GM12865 (cell line): ENCODE results near the gene TPTE2.
"Not testable (repeated sequence)": the region's sequence is repeated elsewhere in the genome, so short reads cannot be mapped to it uniquely, and the experiment has no call there.

Experiments used
- DNase-seq: peaks from one replicate; pipeline ENCODE4 v3.0.0; 2010; ENCODE audit warnings: low read depth
- H3K4me3 ChIP-seq: 2 replicates; pipeline ENCODE4 v1.5.1; 2011; ENCODE audit warnings: mild to moderate bottlenecking, low read depth, low read length, control low read depth
- CTCF ChIP-seq: IDR thresholded peaks from 2 replicates; pipeline ENCODE4 v1.5.1; 2011; ENCODE audit warnings: low read length, control low read depth, low read depth, inconsistent platforms; ENCODE audit not compliant: insufficient read depth; ENCODE audit errors: missing control alignments

The TPTE2 gene

GRCh38 chr13:19567820-19568534, 6.6 kb upstream of the TPTE2 start:
- no peak for TF ChIP-seq CTCF
- DNase-seq: peak; percentile 72
- H3K4me3 ChIP-seq: peak overlapping the region; percentile 7; the same call in 1 of the 2 replicates

- TF ChIP-seq CTCF: no peak
- H3K4me3 ChIP-seq: no peak overlapping the region
Measured at GRCh38 chr13:19561585-19561984, 253 bp upstream of the TPTE2 start.

DNA sequence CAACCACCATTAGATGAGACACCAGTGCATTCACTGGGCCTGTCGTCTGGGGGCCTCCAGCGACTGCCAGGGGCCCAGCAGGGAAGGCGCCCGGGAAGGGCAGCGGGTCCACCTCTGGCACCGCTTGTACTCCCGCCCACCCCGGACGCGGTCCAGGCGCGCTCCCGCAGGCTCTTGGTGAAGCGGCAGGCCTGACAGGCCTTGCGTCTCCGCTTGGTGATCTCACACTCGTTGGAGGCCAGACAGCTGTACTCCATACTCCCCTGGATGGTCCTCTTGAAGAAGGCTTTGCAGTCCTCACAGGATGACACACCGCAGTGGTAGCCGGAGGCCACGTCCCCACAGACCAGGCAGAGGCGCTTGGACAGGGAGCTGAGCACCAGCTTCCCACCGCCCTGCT, 660 bp downstream of the TPTE2 start:
- DNase-seq, H3K4me3 ChIP-seq: not testable (repeated sequence)

More at GRCh38 chr13:19561585-19561984, 253 bp upstream of the TPTE2 start:
- DNase-seq: no peak

DNA sequence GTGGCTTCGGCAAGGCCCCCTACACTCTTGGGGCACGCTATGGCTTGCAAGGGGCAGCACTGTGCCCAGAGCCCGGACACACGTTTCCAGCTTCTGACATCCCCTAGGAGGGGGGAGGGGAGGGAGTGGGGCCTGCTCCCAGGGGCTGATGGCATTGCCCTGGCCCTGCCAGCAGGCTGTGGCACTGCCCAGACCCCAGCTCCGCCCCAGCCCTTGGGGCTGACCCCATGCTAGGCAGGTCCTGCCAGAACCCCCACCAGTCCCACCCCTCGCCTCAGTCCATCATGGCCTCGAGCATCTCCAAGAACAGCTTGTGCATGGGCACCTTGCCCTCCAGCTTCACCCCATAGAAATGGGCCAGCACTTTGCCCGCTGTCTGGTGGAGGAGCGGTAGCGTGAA, 1.6 kb downstream of the TPTE2 start:
- not testable (repeated sequence) for DNase-seq, H3K4me3 ChIP-seq

GRCh38 chr13:19557287-19557686, 4.0 kb downstream of the TPTE2 start:
- not testable (repeated sequence) for DNase-seq, H3K4me3 ChIP-seq

GRCh38 chr13:19549245-19549644, 12.1 kb downstream of the TPTE2 start:
- peak; percentile 8 for DNase-seq
- not testable (repeated sequence) for H3K4me3 ChIP-seq

DNA sequence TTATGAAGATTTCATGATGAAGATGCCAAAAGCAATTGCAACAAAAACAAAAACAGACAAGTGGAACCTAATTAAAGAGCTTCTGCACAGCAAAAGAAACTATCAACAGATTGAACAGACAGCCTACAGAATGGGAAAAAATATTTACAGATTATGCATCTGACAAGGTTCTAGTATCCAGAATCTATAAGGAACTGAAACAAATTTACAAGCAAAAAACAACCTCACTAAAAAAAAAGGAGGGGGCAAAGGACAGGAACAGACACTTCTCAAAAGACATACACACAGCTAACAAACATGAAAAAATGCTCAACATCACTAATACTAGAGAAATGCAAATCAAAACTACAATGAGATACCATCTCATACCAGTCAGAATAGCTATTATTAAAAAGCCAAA, 35.7 kb downstream of the TPTE2 start:
- H3K4me3 ChIP-seq: not testable (repeated sequence)
- DNase-seq: peak; percentile 9

GRCh38 chr13:19519049-19519448, 42.3 kb downstream of the TPTE2 start:
- H3K4me3 ChIP-seq: no peak overlapping the region
- DNase-seq: peak; percentile 17
- no peak for TF ChIP-seq CTCF

DNA sequence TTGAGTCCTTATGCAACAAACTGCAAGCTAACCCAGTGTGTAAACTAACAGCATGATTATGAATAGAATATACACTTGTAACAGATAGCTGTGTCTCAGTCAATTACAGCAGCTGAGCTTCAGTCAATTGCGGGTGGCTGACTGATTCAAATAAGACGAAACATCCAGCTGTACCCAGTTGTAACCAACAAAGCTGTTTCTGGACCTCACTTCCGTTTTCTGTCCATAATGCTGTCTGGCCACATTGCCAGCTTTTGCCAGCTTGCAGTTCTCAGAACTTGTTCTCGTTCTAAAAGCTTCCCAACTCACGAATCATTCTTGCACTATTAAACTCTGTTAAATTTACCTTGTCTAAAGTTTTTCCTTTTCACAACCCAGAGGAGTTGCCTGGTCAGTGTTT, 53.7 kb downstream of the TPTE2 start:
- DNase-seq, H3K4me3 ChIP-seq: not testable (repeated sequence)

- H3K4me3 ChIP-seq, DNase-seq: not testable (repeated sequence)
Measured at GRCh38 chr13:19460126-19460525, 101.2 kb downstream of the TPTE2 start.

- H3K4me3 ChIP-seq: not testable (repeated sequence)
- TF ChIP-seq CTCF: peak; percentile 17
- DNase-seq: peak; percentile 70
Measured at GRCh38 chr13:19439056-19439686, 122.2 kb downstream of the TPTE2 start.

DNA sequence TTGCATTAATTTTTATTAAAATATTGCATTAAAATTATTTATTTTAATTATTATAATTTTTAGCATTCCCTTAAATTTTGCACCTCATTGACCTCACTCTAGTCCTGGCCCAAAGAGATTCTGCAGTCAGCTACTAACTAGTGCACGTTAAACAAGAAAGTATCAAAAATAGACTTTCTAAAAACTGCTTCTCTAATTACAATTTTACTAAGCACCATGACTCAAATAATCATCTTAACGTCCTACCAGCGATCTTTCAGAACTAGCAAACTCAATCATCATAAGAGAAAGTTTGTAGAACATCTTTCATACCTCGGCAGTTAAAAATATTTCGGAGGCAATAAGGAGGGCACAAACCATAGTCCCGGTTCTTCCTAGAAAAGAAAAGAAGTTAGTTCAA, 123.6 kb downstream of the TPTE2 start:
- not testable (repeated sequence) for H3K4me3 ChIP-seq
- DNase-seq: peak; percentile 12

DNA sequence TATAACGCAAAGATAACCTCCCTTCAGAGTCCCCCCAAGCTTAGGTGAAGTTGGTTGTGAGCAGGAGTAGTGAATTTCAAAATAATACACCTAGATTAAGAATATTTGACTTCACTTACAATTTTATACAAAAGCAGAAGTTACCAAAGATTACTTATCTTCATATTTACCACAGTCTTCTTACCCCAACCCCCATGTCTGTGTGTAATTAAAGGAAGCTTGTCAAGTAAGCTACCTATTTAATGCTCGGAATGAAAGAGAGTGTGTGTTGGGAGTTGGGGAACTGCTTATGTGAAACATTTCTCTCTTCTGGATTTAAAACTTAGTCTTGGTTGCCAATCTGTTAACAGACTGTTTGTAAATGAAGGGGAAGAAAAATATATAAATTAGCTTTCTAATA, 139.1 kb downstream of the TPTE2 start:
- not testable (repeated sequence) for H3K4me3 ChIP-seq, DNase-seq

DNA sequence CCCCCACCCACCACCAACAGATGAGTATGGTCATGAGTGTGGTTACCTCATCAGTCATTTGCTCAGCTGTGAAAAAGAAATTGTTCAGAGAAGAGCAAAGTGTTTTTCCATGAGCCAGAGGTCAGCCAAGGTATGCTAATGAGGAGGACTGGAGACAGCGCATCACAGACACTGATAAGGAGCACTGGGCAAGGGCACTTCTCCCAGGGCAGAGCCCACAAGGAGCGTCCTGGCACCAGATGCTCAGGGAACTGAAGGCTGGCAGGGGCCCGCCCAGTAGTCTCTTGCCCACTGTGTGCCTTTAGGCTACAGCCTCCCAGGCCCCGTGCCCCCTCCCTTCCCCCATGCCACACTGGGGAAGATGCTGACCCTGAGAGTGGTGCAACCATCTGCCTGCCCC, 148.8 kb downstream of the TPTE2 start:
- DNase-seq, H3K4me3 ChIP-seq: not testable (repeated sequence)
